Measurements from ENCODE around the gene HABP4.

GRCh38 chr9:96486386-96487028 is 36.5 kb downstream of the HABP4 start:
- TF ChIP-seq CTCF (IDR thresholded peaks at IDR 0.05) (no peak), ZFX (IDR thresholded peaks at IDR 0.05; ENCODE audit: borderline replicate concordance) (no peak)

All from 22Rv1 (cell line).